K562 (cell line): ENCODE data around the gene IBTK. TPM values are rescaled to one million over a fixed set of nuclear protein-coding genes. Genes with fewer than 3 reads are reported as not detected.

Experiments
- FOXM1 ChIP-seq, 2 experiments: fragments of 450-650 bp in 1 of 2; sonication (generic) in 1 of 2; formaldehyde crosslinking in 1 of 2; IDR thresholded peaks; 2 replicates each; pipeline versions ENCODE4 v1.6.1 to v1.9.0; 2017 to 2022; ENCODE audit warnings: low read depth in 2 of 2, mild to moderate bottlenecking in 2 of 2, missing genetic modification reagents in 1 of 2, moderate library complexity in 1 of 2
- NONO ChIP-seq, 2 experiments: fragments of 200-400 bp in 1 of 2; fragments of 450-650 bp in 1 of 2; formaldehyde crosslinking in 1 of 2; IDR thresholded peaks; 2 replicates each; pipeline ENCODE4 v1.6.1; 2017; ENCODE audit warnings: low read depth in 2 of 2, mild to moderate bottlenecking in 2 of 2, moderate library complexity in 2 of 2, low read length in 1 of 2
- RAD21 ChIP-seq, 2 experiments: fragments of 250-450 bp in 1 of 2; fragments of 450-650 bp in 1 of 2; sonication (Bioruptor Pico) in 1 of 2; formaldehyde crosslinking in 1 of 2; IDR thresholded peaks in 1 of 2; conservative IDR thresholded peaks in 1 of 2; 2 replicates each; pipeline versions ENCODE4 v1.4.0 to v1.8.0; 2020 to 2022; ENCODE audit warnings: mild to moderate bottlenecking in 2 of 2, moderate library complexity in 1 of 2
- SRF ChIP-seq, 2 experiments: fragments of 250-450, 450-650 bp in 1 of 2; sonication (Bioruptor Pico) in 1 of 2; sonication (generic) in 1 of 2; formaldehyde crosslinking; IDR thresholded peaks; 2 replicates each; pipeline versions ENCODE4 v1.5.0 to v1.5.1; 2020 to 2022; ENCODE audit warnings: mild to moderate bottlenecking in 1 of 2, missing genetic modification reagents in 1 of 2
- STAG1 ChIP-seq: sonication (generic); formaldehyde crosslinking; IDR thresholded peaks from 2 replicates; pipeline ENCODE4 v1.5.0; 2020; ENCODE audit warnings: missing genetic modification reagents, borderline replicate concordance
- ZNF134 ChIP-seq: fragments of 250-450 bp; sonication (Bioruptor Pico); conservative IDR thresholded peaks from 2 replicates; pipeline ENCODE4 v1.4.0; 2020
- polyA plus RNA-seq, 8 experiments: library from polyadenylated mRNA; depleted of rRNA in 4 of 8; stranded (reverse) in 5 of 8; unstranded in 3 of 8; fragments of >200 nt; fragmentation: Nextera tagmentation in 2 of 8; fragmentation: Illumina TruSeq in 1 of 8; extraction: Ambion mirVana in 2 of 8; extraction: Trizol in 1 of 8; gene quantifications; 2 replicates each; pipeline versions ENCODE4 v1.2.1 to v1.2.3, GENCODE V29; 2011 to 2014; ENCODE audit warnings: inconsistent platforms in 1 of 8, missing spikeins in 1 of 8
- total RNA-seq, 7 experiments: library from RNA; depleted of rRNA in 6 of 7; stranded (reverse); fragments of >200 nt in 6 of 7; fragmentation: Illumina TruSeq in 2 of 7; extraction: Trizol in 2 of 7; gene quantifications; 2 replicates each; pipeline versions ENCODE4 v1.2.1 to v1.2.3, GENCODE V29; 2011 to 2021; ENCODE audit warnings: low replicate concordance in 1 of 7
- TF ChIP-seq, protein P1 (sequence below), 2 experiments: fragments of 450-650 bp; formaldehyde crosslinking in 1 of 2; IDR thresholded peaks; 2 replicates each; pipeline versions ENCODE4 v1.4.0 to v1.6.1; 2014 to 2020; ENCODE audit warnings: mild to moderate bottlenecking in 2 of 2, borderline replicate concordance in 1 of 2, low read depth in 1 of 2
- TF ChIP-seq, protein P2 (sequence below): fragments of 450-650 bp; formaldehyde crosslinking; IDR thresholded peaks from 2 replicates; pipeline ENCODE4 v1.4.0; 2020; ENCODE audit warnings: mild to moderate bottlenecking, moderate library complexity

The IBTK gene
- total and polyA plus RNA-seq, 9 of the 15 experiments (the other 6 are each of a cell fraction or from before 2014, with no cell fraction given), result 13.2 to 36.4 (median 21.8) TPM

DNA sequence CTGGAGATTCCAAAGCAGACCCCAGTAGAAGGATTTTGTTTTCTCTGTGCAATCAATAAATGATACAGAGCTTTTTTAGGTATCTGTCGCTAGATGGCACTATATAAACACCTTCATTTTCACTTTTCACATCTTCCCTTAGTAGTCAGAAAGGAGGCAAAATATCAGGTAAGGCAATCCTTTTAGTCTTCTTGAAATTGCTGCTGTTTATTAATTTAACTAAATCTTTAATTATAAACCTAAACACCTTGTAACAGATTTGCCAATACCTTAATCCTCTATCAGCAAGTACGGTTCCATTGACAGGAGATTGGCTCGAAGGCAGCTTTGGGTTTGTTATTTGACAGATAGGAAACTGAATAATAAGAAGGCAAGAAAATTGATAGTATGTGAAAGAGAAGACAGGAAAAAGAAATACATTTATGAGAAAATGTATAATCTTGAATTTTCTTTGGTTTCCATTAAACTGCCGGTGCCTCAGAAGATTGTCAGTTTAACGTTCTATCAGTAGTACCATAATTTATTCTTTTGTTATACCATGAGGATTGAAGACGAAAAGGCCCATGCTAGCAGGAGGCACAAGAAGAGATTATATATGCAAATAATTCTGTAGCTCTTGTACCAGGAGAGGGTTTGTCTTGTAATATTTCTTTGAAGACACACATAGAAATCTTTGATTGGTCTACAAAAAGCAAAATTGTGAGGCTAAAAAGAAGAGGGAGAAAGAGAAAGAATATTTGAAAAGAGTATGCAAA, 23.5 kb upstream of the IBTK start (continued):
- TF ChIP-seq, protein P1, sequence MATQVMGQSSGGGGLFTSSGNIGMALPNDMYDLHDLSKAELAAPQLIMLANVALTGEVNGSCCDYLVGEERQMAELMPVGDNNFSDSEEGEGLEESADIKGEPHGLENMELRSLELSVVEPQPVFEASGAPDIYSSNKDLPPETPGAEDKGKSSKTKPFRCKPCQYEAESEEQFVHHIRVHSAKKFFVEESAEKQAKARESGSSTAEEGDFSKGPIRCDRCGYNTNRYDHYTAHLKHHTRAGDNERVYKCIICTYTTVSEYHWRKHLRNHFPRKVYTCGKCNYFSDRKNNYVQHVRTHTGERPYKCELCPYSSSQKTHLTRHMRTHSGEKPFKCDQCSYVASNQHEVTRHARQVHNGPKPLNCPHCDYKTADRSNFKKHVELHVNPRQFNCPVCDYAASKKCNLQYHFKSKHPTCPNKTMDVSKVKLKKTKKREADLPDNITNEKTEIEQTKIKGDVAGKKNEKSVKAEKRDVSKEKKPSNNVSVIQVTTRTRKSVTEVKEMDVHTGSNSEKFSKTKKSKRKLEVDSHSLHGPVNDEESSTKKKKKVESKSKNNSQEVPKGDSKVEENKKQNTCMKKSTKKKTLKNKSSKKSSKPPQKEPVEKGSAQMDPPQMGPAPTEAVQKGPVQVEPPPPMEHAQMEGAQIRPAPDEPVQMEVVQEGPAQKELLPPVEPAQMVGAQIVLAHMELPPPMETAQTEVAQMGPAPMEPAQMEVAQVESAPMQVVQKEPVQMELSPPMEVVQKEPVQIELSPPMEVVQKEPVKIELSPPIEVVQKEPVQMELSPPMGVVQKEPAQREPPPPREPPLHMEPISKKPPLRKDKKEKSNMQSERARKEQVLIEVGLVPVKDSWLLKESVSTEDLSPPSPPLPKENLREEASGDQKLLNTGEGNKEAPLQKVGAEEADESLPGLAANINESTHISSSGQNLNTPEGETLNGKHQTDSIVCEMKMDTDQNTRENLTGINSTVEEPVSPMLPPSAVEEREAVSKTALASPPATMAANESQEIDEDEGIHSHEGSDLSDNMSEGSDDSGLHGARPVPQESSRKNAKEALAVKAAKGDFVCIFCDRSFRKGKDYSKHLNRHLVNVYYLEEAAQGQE (IDR thresholded peaks at IDR 0.05; ENCODE audit: borderline replicate concordance), result peak; percentile 64; the same call in 1 of the 2 replicates
- TF ChIP-seq, protein P1 (CRISPR knock-in tag; IDR thresholded peaks at IDR 0.05; ENCODE audit: low read depth), result no peak
- TF ChIP-seq NONO (IDR thresholded peaks at IDR 0.05; ENCODE audit: low read depth in 2 of 2, low read length in 1 of 2) (no peak), STAG1 (no peak), FOXM1 (IDR thresholded peaks at IDR 0.05; ENCODE audit: low read depth) (no peak), FOXM1 (CRISPR knock-in tag; IDR thresholded peaks at IDR 0.05; ENCODE audit: low read depth) (no peak), SRF (CRISPR knock-in tag; IDR thresholded peaks at IDR 0.05) (no peak), RAD21 (CRISPR knock-in tag; conservative IDR thresholded peaks at IDR 0.05 in 1 of 2, IDR thresholded peaks at IDR 0.05 in 1 of 2) (peak; percentile 82 to 87), ZNF134 (CRISPR knock-in tag) (no peak)
- TF ChIP-seq, protein P2, sequence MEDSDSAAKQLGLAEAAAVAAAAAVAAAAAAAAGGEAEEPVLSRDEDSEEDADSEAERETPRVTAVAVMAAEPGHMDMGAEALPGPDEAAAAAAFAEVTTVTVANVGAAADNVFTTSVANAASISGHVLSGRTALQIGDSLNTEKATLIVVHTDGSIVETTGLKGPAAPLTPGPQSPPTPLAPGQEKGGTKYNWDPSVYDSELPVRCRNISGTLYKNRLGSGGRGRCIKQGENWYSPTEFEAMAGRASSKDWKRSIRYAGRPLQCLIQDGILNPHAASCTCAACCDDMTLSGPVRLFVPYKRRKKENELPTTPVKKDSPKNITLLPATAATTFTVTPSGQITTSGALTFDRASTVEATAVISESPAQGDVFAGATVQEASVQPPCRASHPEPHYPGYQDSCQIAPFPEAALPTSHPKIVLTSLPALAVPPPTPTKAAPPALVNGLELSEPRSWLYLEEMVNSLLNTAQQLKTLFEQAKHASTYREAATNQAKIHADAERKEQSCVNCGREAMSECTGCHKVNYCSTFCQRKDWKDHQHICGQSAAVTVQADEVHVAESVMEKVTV (CRISPR knock-in tag), result peak; percentile 85
